Measurements from ENCODE around the gene THAP7.

DNA sequence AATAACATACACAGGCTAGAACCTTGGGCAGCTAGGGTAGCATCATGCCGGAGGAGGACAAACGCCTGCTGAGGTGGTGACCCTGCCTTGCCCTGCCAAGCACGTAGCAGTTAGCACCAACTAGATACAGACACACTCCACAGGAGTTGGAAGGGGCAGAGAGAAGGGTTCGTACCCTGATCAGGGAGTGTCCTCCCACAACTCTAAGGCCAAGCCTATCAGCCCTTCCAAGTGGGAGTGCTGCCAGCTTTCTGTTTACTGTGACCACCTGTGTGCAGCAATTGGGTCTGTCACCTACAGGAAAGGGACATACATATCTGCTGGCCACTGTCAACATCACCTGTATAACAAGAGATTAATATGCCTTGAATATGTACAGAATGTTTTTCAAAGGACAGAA lies 1.9 kb upstream of the THAP7 start:
- TF ChIP-seq, protein P1, sequence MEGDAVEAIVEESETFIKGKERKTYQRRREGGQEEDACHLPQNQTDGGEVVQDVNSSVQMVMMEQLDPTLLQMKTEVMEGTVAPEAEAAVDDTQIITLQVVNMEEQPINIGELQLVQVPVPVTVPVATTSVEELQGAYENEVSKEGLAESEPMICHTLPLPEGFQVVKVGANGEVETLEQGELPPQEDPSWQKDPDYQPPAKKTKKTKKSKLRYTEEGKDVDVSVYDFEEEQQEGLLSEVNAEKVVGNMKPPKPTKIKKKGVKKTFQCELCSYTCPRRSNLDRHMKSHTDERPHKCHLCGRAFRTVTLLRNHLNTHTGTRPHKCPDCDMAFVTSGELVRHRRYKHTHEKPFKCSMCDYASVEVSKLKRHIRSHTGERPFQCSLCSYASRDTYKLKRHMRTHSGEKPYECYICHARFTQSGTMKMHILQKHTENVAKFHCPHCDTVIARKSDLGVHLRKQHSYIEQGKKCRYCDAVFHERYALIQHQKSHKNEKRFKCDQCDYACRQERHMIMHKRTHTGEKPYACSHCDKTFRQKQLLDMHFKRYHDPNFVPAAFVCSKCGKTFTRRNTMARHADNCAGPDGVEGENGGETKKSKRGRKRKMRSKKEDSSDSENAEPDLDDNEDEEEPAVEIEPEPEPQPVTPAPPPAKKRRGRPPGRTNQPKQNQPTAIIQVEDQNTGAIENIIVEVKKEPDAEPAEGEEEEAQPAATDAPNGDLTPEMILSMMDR (IDR thresholded peaks at IDR 0.05; ENCODE audit: low read depth, low read length, poor library complexity, severe bottlenecking), result no peak
- no peak for TF ChIP-seq EZH2phosphoT487 (IDR thresholded peaks at IDR 0.05; ENCODE audit: borderline replicate concordance, low read length)
